Measurements from ENCODE around the gene WNT10A. TPM values are rescaled to one million over a fixed set of nuclear protein-coding genes. Genes with fewer than 3 reads are reported as not detected.
"Not testable (repeated sequence)": the region's sequence is repeated elsewhere in the genome, so short reads cannot be mapped to it uniquely, and the experiment has no call there.

The WNT10A gene
- total RNA-seq, 1 donor: not detected

DNA sequence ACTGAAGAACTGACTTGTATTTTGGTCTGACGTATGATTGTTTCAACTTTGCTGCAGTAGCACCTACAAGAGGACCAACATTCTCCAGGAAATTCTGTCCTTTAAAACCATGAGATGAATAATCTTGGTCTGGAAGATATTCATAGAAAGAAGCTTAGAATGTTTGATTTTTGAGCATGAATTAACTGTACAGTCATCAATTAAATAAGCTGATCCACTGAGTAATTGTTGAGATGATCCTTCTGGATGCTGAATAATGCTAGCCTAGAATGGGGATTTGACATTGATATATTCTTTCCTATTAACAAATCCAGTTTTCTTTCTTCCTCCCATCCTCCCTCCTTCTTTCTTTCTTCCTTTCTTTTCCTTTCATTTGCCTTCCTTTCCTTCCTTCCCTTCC, 39.9 kb downstream of the WNT10A start:
- H3K4me3 ChIP-seq (ENCODE audit: low read depth, low read length): no peak overlapping the region
- DNase-seq (ENCODE audit: low read depth): no peak
- no peak for TF ChIP-seq CTCF (IDR thresholded peaks at IDR 0.05; ENCODE audit: insufficient read depth, low read depth, low read length)

DNA sequence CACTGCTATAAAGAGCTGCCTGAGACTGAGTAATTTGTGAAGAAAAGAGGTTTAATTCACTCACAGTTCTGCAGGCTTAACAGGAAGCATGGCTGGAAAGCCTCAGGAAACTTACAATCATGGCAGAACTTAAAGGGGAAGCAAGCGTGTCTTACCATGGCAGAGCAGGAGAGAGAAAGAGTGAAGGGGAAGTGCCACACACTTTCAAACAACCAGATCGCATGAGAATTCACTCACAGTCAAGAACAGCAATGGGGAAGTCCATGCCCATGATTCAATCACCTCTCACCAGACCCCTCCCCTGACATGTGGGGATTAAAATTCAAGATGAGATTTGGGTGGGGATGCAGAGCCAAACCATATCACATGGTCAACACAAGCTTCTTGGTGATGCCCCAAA, 44.1 kb downstream of the WNT10A start:
- TF ChIP-seq CTCF (IDR thresholded peaks at IDR 0.05; ENCODE audit: insufficient read depth, low read depth, low read length): no peak
- H3K4me3 ChIP-seq (ENCODE audit: low read depth, low read length): no peak overlapping the region
- no peak for DNase-seq (ENCODE audit: low read depth)

DNA sequence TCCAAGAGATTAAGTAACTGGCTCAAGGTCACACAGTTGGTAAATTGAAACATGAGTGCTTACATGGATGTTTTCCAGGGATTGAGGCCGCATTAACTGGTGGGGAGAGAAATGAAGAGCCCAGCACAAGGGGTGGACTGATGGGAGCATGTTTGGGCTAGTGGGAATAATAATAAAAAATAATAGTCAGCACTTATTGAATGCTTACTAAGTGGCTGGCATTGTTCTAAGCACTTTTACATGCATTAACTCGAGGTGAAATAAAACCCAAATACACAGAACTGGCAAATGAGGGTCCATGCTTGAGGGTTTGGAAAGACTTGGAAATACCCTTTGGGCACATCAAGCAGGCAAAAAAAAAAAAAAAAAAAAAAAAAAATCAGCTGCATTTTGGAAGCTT, 44.8 kb downstream of the WNT10A start:
- no peak for TF ChIP-seq CTCF (IDR thresholded peaks at IDR 0.05; ENCODE audit: insufficient read depth, low read depth, low read length)
- H3K4me3 ChIP-seq (ENCODE audit: low read depth, low read length): no peak overlapping the region
- no peak for DNase-seq (ENCODE audit: low read depth)

DNA sequence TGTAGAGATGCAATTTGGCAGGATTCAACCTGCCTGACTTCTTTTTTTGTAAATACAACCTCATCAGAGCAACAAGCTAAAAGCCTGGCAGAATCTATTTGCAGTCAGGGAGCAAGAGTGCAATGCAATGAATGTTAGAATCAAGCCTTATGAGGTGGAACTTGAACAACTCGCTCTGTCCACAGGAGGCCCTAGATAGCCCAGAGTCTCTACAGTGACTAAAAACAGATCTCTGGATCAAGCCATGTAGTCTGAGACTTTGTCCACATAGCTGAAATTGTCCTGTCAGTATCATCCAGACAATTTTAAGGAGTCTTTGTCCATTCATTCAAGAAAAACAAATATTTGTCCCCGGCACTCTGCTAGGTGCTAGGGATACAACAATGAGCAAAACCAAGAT, 46.8 kb downstream of the WNT10A start:
- no peak for DNase-seq (ENCODE audit: low read depth)
- TF ChIP-seq CTCF (IDR thresholded peaks at IDR 0.05; ENCODE audit: insufficient read depth, low read depth, low read length): no peak
- H3K4me3 ChIP-seq (ENCODE audit: low read depth, low read length): no peak overlapping the region

DNA sequence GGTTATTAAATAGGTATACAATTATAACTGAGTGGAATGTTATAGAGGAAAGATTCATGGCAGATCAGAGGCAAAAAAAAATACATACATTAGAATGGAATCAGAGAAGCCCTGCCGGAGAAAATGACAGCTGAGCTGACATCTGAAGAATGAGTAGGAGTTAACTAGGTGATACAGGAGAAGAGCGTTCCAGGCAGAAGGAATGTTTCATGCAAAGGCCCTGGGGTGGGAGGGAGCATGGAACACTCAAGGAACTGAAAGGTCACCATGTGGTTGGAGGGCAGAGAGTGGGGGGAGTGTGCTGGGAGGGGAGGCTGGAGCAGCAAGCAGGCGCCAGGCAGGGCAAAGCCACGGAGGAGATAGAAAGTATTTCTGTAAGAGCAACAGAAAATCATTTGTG, 47.2 kb downstream of the WNT10A start:
- no peak overlapping the region for H3K4me3 ChIP-seq (ENCODE audit: low read depth, low read length)
- DNase-seq (ENCODE audit: low read depth): no peak
- no peak for TF ChIP-seq CTCF (IDR thresholded peaks at IDR 0.05; ENCODE audit: insufficient read depth, low read depth, low read length)

- not testable (repeated sequence) for H3K4me3 ChIP-seq (ENCODE audit: low read depth, low read length); DNase-seq (ENCODE audit: low read depth)
Observed at GRCh38 chr2:218930488-218930887, 49.8 kb downstream of the WNT10A start.

- not testable (repeated sequence) for DNase-seq (ENCODE audit: low read depth); H3K4me3 ChIP-seq (ENCODE audit: low read depth, low read length)
Observed at GRCh38 chr2:218931751-218932150, 51.1 kb downstream of the WNT10A start.

Small RNA genes lying within 50 kb of the gene (small RNA-seq; reads per million reads assigned to genes)
- gene RNU6-642P: not detected

Other genes starting within 250 kb of the WNT10A start
- gene ZNF142, start 221.2 kb upstream of the WNT10A start, total RNA-seq: 14.7 and 14.8 TPM in 2 replicates
- 28.9 and 29.3 TPM in 2 replicates for gene BCS1L, start 221.2 kb upstream of the WNT10A start, total RNA-seq
- 37.4 and 38.4 TPM in 2 replicates for gene RNF25, start 208.8 kb upstream of the WNT10A start, total RNA-seq
- 23.7 and 23.8 TPM in 2 replicates for gene STK36, start 208.8 kb upstream of the WNT10A start, total RNA-seq
- 12.6 and 19.9 TPM in 2 replicates for gene TTLL4, start 170.0 kb upstream of the WNT10A start, total RNA-seq
- gene CYP27A1, start 98.7 kb upstream of the WNT10A start, total RNA-seq: 4.7 and 16.1 TPM in 2 replicates
- gene PRKAG3, start 49.0 kb upstream of the WNT10A start, total RNA-seq: not detected in 2 replicates
- gene WNT6, start 21.0 kb upstream of the WNT10A start, total RNA-seq: not detected in 2 replicates
- not detected in 2 replicates for gene CDK5R2, start 78.8 kb downstream of the WNT10A start, total RNA-seq
- gene FEV, start 104.3 kb downstream of the WNT10A start, total RNA-seq: not detected in 2 replicates
- gene CRYBA2, start 112.6 kb downstream of the WNT10A start, total RNA-seq: 1.3 TPM in 1 of 2 replicates, not detected in the other
- not detected in 2 replicates for gene CFAP65, start 160.7 kb downstream of the WNT10A start, total RNA-seq
- not detected in 2 replicates for gene IHH, start 180.1 kb downstream of the WNT10A start, total RNA-seq

All from fibroblast of villous mesenchyme (primary cell).